ENCODE data around the gene GPN3. TPM values are rescaled to one million over a fixed set of nuclear protein-coding genes. Genes with fewer than 3 reads are reported as not detected.
A peak's percentile ranks its signal among the peaks of the same experiment; 100 is the strongest.

Gene GPN3
- total and polyA plus RNA-seq, 2 of the 13 experiments (the other 11 are each of a cell fraction or from before 2014, with no cell fraction given): 28.7 to 29.5 TPM

- TF ChIP-seq ZIK1 (CRISPR knock-in tag; IDR thresholded peaks at IDR 0.05; ENCODE audit: borderline replicate concordance, low read depth) (peak; percentile 84; the same call in 1 of the 2 replicates), PHF8 (CRISPR knock-in tag; IDR thresholded peaks at IDR 0.05) (peak; percentile 95), ZNF546 (CRISPR knock-in tag; conservative IDR thresholded peaks at IDR 0.05) (peak; percentile 30; the same call in 1 of the 2 replicates), ZNF317 (CRISPR knock-in tag; IDR thresholded peaks at IDR 0.05) (peak; percentile 64; the same call in 1 of the 2 replicates), ZMYM3 (CRISPR knock-in tag; IDR thresholded peaks at IDR 0.05) (0 out of 2 replicates have a peak, but pooled peaks have one; percentile 18), HDAC2 (CRISPR knock-in tag; IDR thresholded peaks at IDR 0.05) (peak; percentile 64; the same call in 1 of the 2 replicates), HOMEZ (CRISPR knock-in tag; IDR thresholded peaks at IDR 0.05; ENCODE audit: low read depth) (no peak), CHD4 (IDR thresholded peaks at IDR 0.05; ENCODE audit: borderline replicate concordance, low read length) (0 out of 2 replicates have a peak, but pooled peaks have one; percentile 2), ZKSCAN1 (IDR thresholded peaks at IDR 0.05; ENCODE audit: low read length) (no peak), NONO (IDR thresholded peaks at IDR 0.05) (no peak), NONO (CRISPR knock-in tag; conservative IDR thresholded peaks at IDR 0.05) (peak; percentile 87; the same call in 1 of the 2 replicates), ZNF816 (CRISPR knock-in tag; IDR thresholded peaks at IDR 0.05; ENCODE audit: borderline replicate concordance) (peak; percentile 45), NCOA1 (CRISPR knock-in tag; IDR thresholded peaks at IDR 0.05) (no peak), MTERF4 (CRISPR knock-in tag; IDR thresholded peaks at IDR 0.05) (no peak; the same call in 1 of the 2 replicates), ZMAT5 (CRISPR knock-in tag; IDR thresholded peaks at IDR 0.05; ENCODE audit: borderline replicate concordance, low read depth) (no peak), HBP1 (CRISPR knock-in tag; IDR thresholded peaks at IDR 0.05; ENCODE audit: low read depth) (no peak; the same call in none of the 2 replicates), SNAI1 (CRISPR knock-in tag; IDR thresholded peaks at IDR 0.05; ENCODE audit: borderline replicate concordance) (0 out of 2 replicates have a peak, but pooled peaks have one; percentile 69), ZNF275 (CRISPR knock-in tag; IDR thresholded peaks at IDR 0.05; ENCODE audit: borderline replicate concordance) (peak; percentile 74; the same call in 1 of the 2 replicates), MXD3 (CRISPR knock-in tag; IDR thresholded peaks at IDR 0.05) (no peak), THYN1 (CRISPR knock-in tag; IDR thresholded peaks at IDR 0.05; ENCODE audit: borderline replicate concordance, low read depth) (no peak), RCOR2 (CRISPR knock-in tag; IDR thresholded peaks at IDR 0.05) (0 out of 2 replicates have a peak, but pooled peaks have one; percentile 9), ZSCAN20 (CRISPR knock-in tag; IDR thresholded peaks at IDR 0.05; ENCODE audit: borderline replicate concordance) (no peak), JUNB (CRISPR knock-in tag; IDR thresholded peaks at IDR 0.05; ENCODE audit: borderline replicate concordance) (no peak)
Observed at GRCh38 chr12:110449799-110450497, 18.1 kb downstream of the GPN3 start, which contains the start of gene ARPC3 (continued).

Measured in HepG2 (cell line).